ENCODE measurements around the gene UMAD1. TPM values are rescaled to one million over a fixed set of nuclear protein-coding genes. Genes with fewer than 3 reads are reported as not detected.

Gene UMAD1
- total and polyA plus RNA-seq, 3 donors from 2014 or later: 11.1 to 17.3 (median 12.6) TPM

DNA sequence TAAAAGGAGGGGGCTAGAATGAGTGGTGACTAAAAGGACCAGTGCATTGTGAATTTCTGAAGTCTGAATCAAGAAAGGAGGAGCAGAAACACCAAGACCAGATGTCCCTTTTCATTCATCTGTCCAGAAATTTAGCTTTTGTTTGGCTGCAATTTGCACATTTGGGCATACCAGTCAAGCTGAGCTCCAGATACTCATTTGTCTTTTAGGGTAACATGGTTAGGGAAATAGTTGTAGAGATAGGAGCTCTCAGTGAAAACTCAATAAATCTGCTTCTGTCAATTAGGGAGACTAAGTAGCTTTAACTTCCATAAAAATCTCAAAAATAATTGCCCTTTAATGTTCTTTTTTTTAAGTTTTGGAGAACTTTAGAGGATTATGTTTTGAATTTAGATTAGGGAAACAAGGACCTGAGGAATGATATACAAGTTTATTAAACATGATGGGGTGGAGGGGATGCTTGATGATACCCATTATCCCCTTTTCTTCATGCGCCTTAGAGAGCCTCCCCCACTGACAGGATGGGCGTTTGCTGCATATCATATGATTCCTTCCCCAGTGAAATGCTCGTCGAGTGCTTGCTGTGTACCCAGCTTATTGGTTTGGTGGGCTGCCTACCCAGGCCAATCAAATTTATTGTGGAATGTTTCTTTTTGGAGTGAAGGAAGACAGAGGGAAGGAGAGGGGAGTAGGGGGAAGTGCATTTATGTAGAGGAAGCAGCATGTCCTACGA lies 128.6 kb downstream of the UMAD1 start:
- intact Hi-C loops (cut with DNase I; ENCODE audit: low total_unique reads): no loop called here
- Histone ChIP-seq H3K27me3 (no peaks in the 10 kb centered on the region), H3K36me3 (ENCODE audit: low read depth, missing control alignments) (no peaks in the 10 kb centered on the region), H3K9me3 (no peaks in the 10 kb centered on the region), H3K4me3 (no peak overlapping the region), H3K4me1 (no peaks in the 10 kb centered on the region), H3K27ac (no peak overlapping the region)
- DNase-seq: no peak
- TF ChIP-seq, protein P1, sequence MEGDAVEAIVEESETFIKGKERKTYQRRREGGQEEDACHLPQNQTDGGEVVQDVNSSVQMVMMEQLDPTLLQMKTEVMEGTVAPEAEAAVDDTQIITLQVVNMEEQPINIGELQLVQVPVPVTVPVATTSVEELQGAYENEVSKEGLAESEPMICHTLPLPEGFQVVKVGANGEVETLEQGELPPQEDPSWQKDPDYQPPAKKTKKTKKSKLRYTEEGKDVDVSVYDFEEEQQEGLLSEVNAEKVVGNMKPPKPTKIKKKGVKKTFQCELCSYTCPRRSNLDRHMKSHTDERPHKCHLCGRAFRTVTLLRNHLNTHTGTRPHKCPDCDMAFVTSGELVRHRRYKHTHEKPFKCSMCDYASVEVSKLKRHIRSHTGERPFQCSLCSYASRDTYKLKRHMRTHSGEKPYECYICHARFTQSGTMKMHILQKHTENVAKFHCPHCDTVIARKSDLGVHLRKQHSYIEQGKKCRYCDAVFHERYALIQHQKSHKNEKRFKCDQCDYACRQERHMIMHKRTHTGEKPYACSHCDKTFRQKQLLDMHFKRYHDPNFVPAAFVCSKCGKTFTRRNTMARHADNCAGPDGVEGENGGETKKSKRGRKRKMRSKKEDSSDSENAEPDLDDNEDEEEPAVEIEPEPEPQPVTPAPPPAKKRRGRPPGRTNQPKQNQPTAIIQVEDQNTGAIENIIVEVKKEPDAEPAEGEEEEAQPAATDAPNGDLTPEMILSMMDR (IDR thresholded peaks at IDR 0.05): no peak
- no peak for TF ChIP-seq POLR2A (IDR thresholded peaks at IDR 0.05)
- WGBS, 2 donors: 80 to 88% methylated on average over 5 of the region's 5 CpGs

DNA sequence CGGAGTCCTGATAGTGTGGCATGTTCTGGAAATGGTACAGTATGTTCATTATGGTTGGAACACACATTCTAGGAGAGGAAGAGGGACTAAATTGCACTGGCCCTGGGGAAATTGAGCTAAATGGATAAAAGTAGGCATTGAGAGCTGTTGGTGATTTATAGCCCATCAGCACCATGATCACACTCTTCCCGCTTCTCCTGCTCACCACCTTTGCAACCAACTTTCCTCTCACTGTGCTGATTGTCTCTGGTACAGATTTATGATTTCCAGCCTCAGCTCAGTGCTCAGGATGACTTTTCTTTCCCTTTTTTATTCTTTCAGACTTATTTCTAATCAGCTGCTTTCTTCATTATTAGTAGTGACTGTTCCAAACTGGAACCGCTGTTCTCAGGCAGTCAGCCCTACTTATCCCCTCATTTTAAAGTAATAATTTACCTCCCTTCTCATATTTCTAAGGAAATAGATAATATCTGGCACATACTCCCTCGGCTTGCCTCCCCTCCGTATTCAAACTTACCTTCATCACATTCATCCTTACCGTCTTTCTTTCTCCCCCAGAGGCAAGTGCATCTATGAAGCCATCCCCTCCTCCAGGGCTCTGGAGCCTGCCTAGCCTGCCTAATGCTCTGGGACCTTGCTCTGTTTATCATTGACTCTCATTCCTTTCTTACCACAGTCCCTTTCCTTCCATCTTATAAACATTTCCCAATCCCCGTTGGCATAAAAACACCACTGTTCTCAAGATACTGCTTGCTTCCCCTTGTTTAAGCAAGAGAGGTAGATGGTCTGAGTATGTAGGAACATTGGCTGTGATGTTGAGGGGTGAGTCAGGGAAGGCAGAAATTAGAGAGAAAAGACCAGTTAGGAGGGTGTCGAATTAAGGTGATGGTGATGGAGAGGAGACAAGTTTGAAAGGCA lies 129.4 kb downstream of the UMAD1 start:
- Histone ChIP-seq H3K4me1 (no peaks in the 10 kb centered on the region), H3K9me3 (no peaks in the 10 kb centered on the region), H3K4me3 (no peak overlapping the region), H3K27me3 (no peaks in the 10 kb centered on the region), H3K36me3 (ENCODE audit: low read depth, missing control alignments) (no peaks in the 10 kb centered on the region), H3K27ac (no peak overlapping the region)
- no peak for DNase-seq
- WGBS, 2 donors: 73 to 80% methylated on average over 8 of the region's 8 CpGs
- TF ChIP-seq, protein P1 (IDR thresholded peaks at IDR 0.05): no peak
- TF ChIP-seq POLR2A (IDR thresholded peaks at IDR 0.05): no peak
- intact Hi-C loops (cut with DNase I; ENCODE audit: low total_unique reads): no loop called here

DNA sequence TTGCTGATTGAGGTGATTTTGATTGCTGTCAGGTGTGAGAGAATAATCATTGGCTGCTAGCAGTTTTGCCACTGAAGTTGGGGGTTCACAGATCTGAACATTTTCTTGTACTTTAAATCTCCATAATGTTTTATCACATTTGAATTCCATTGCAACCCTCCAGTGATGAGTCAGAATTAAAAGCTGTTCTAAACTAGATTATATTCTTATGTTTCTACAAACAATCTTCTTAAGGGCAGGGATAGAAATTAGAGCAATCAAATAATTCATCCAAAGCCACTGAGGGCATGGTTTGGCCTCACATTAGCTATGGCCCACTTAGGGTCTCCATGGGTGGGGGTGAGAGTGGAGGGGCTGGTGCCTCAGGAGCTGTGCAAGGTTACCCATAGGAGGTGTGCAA lies 130.9 kb downstream of the UMAD1 start:
- intact Hi-C loops (cut with DNase I; ENCODE audit: low total_unique reads): no loop called here
- no peak overlapping the region for H3K4me3 ChIP-seq
- DNase-seq: no peak
- H3K27me3 ChIP-seq: no peaks in the 10 kb centered on the region
- no peak overlapping the region for H3K27ac ChIP-seq
- no peak for TF ChIP-seq POLR2A (IDR thresholded peaks at IDR 0.05)
- TF ChIP-seq, protein P1 (IDR thresholded peaks at IDR 0.05): no peak
- H3K4me1 ChIP-seq: no peaks in the 10 kb centered on the region
- no peaks in the 10 kb centered on the region for H3K36me3 ChIP-seq (ENCODE audit: low read depth, missing control alignments)
- no peaks in the 10 kb centered on the region for H3K9me3 ChIP-seq

DNA sequence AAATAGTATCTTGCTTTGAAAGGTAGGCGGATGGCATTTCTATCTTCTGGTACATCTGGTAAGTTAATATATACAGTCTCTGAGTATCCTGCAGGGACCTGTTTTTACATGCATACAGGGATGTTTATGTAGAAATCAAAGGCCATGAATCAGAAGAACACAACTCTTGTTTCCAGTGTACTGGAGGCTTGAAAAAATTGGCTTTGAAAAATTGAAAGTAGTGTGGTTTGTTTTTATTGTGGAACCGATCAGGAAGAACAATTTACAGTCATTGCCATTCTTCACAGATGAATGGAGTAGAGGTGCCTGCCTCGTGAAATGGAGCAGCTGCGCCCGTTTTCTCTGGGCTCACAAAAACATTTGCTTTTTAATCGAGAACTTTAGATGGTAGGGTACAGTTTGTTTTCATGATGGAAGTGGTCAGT lies 131.9 kb downstream of the UMAD1 start:
- no peaks in the 10 kb centered on the region for H3K9me3 ChIP-seq
- no peak overlapping the region for H3K27ac ChIP-seq
- H3K36me3 ChIP-seq (ENCODE audit: low read depth, missing control alignments): no peaks in the 10 kb centered on the region
- TF ChIP-seq, protein P1 (IDR thresholded peaks at IDR 0.05): no peak
- no peak for DNase-seq
- intact Hi-C loops (cut with DNase I; ENCODE audit: low total_unique reads): no loop called here
- no peaks in the 10 kb centered on the region for H3K4me1 ChIP-seq
- H3K27me3 ChIP-seq: no peaks in the 10 kb centered on the region
- H3K4me3 ChIP-seq: no peak overlapping the region
- WGBS, 2 donors: 89 to 91% methylated on average over 6 of the region's 6 CpGs

All from testis (tissue), 3 donors.